GM20000 (cell line): ENCODE measurements around the gene ANXA6.

Experiments
- DNase-seq: peaks from one replicate; pipeline ENCODE4 v3.0.0; 2012; ENCODE audit warnings: low spot score
- TF ChIP-seq, protein P1 (sequence below): IDR thresholded peaks from 2 replicates; pipeline ENCODE4 v1.5.1; 2012; ENCODE audit warnings: mild to moderate bottlenecking, control low read depth; ENCODE audit errors: extremely low read depth, missing control alignments

ANXA6 gene

GRCh38 chr5:151127926-151128325 lies 29.7 kb downstream of the ANXA6 start:
- TF ChIP-seq, protein P1, sequence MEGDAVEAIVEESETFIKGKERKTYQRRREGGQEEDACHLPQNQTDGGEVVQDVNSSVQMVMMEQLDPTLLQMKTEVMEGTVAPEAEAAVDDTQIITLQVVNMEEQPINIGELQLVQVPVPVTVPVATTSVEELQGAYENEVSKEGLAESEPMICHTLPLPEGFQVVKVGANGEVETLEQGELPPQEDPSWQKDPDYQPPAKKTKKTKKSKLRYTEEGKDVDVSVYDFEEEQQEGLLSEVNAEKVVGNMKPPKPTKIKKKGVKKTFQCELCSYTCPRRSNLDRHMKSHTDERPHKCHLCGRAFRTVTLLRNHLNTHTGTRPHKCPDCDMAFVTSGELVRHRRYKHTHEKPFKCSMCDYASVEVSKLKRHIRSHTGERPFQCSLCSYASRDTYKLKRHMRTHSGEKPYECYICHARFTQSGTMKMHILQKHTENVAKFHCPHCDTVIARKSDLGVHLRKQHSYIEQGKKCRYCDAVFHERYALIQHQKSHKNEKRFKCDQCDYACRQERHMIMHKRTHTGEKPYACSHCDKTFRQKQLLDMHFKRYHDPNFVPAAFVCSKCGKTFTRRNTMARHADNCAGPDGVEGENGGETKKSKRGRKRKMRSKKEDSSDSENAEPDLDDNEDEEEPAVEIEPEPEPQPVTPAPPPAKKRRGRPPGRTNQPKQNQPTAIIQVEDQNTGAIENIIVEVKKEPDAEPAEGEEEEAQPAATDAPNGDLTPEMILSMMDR: no peak
- DNase-seq: no peak

- TF ChIP-seq, protein P1: peak; percentile 89
- DNase-seq: peak; percentile 63
Observed at GRCh38 chr5:151126199-151126645, 31.4 kb downstream of the ANXA6 start.

GRCh38 chr5:151125421-151125820 lies 32.2 kb downstream of the ANXA6 start:
- TF ChIP-seq, protein P1: no peak
- peak; percentile 41 for DNase-seq

DNA sequence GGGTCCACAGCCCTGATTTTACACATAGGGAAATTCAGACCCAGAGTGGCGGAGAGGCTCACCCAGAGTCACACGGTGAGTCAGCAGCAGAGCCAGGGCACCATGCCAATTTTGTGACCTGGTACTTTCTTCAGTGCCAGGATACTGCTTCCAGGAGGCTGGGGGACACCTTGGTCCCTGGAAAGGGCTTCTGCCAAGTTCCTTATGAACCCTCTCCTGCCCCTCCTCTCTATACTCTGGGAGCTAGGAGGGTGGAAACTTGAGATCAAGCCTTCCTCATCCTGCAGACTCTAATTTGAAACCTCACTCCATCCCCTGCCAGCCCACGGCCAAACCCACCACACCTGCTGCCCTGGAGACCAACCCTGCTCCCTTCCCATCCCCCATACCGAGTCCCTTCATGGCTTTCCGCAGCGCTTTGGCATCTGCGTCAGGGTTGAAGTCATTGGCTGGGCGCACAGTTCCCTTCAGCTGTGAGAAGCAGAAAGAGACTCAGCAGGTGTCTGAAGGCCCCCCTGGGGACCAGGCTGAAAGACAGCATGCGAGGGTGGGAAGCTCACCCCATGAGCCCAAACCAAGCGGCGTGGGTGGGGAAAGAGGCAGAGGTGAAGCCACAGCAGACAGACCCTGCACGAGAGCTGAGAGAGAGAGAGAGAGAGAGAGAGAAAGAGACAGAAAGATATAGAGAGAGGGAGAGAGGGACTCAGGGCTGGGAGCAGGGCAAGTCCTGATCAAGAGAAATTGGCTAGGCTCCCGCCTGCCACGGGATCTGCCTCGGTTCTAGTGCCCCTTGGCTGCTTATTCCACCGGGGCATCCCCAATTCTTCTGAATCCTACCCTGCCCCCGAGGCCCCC lies 33.5 kb downstream of the ANXA6 start:
- peak; percentile 82 for DNase-seq
- TF ChIP-seq, protein P1: no peak

- DNase-seq: no peak
- TF ChIP-seq, protein P1: no peak
Observed at GRCh38 chr5:151122828-151123227, 34.8 kb downstream of the ANXA6 start.

DNA sequence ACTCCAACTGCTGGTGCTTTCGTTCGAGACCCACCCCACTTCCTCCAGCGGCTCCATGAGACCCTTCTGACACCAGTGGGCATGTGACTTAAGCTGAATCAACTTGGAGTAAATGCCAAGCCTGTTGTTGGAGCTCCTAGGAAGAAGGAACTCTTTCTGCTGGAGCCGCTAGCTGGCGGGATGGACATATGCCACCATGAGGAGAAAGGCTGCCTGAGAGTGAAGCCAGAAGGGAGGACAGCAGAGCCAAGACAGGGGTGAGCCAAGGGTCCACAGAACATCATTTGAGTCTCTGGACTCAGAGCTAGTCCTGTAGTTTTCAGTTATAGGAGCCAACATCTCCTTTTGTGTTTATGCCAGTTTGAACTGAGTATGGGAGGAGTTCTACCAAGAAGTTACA lies 35.9 kb downstream of the ANXA6 start:
- no peak for DNase-seq
- TF ChIP-seq, protein P1: no peak

DNA sequence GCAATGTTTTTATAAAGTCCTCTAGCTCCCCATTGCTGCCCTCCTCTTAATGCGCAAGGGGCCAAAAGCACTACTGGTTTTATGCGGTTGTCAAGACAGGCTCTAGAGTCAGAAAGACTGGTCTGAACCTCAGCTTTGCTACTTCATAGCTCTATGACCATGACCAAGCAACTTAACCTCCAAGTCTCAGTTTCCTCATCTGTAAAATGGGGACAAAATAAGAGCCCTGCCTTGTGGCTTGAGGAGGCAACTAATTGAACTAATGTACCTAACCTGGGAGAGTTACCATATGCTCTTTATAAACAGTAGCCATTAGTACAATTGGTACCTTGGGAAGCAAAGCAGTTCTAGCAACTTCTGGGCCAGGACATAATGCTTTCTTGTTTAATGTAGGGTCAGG lies 36.5 kb downstream of the ANXA6 start:
- no peak for DNase-seq
- TF ChIP-seq, protein P1: no peak
